HEK293 (cell line): ENCODE measurements around the gene EREG.

Experiments
- CTCF ChIA-PET: fragments of 350-600 bp; formaldehyde crosslinking; extraction: SDS; loops from one replicate; lab custom pipeline; 2021; ENCODE audit warnings: antibody characterized with exemption; lab: Yijun Ruan, JAX
- POLR2A ChIA-PET: fragments of 300-600 bp; formaldehyde crosslinking; extraction: SDS; loops from one replicate; lab custom pipeline; 2020; ENCODE audit warnings: antibody characterized with exemption, inconsistent platforms; lab: Yijun Ruan, JAX
- H3K27ac ChIP-seq: fragments of 200-500 bp; sonication (Bioruptor generic); 2 replicates; pipeline ENCODE4 v1.5.1; 2014; ENCODE audit warnings: low read depth, low read length, control low read depth, inconsistent platforms; ENCODE audit errors: extremely low read depth
- H3K36me3 ChIP-seq, 2 experiments: fragments of 200-500 bp in 1 of 2; sonication (Bioruptor generic) in 1 of 2; 1 replicate in 1 of 2; 2 replicates in 1 of 2; pipeline ENCODE4 v1.5.1; 2014 to 2017; ENCODE audit warnings: inconsistent platforms in 2 of 2, low read length in 2 of 2; ENCODE audit not compliant: control insufficient read depth in 2 of 2, insufficient read depth in 1 of 2
- H3K4me1 ChIP-seq: fragments of 200-500 bp; sonication (Bioruptor generic); 2 replicates; pipeline ENCODE4 v1.5.1; 2014; ENCODE audit warnings: mild to moderate bottlenecking, low read length, inconsistent platforms; ENCODE audit not compliant: control insufficient read depth, insufficient read depth
- H3K4me3 ChIP-seq: 2 replicates; pipeline ENCODE4 v1.5.1; 2011; ENCODE audit warnings: low read depth, mild to moderate bottlenecking, control low read depth, low read length, moderate library complexity
- H3K9me3 ChIP-seq: fragments of 200-500 bp; sonication (Bioruptor generic); 2 replicates; pipeline ENCODE4 v1.5.1; 2014; ENCODE audit warnings: low read depth, low read length, inconsistent platforms; ENCODE audit not compliant: control insufficient read depth, insufficient read depth
- GFI1B ChIP-seq: fragments of 450-650 bp; formaldehyde crosslinking; IDR thresholded peaks from 2 replicates; pipeline ENCODE4 v1.5.1; 2016; ENCODE audit warnings: missing biosample characterization, missing genetic modification characterization
- GLIS1 ChIP-seq: fragments of 450-650 bp; formaldehyde crosslinking; IDR thresholded peaks from 2 replicates; pipeline ENCODE4 v1.5.1; 2016; ENCODE audit warnings: missing biosample characterization, missing genetic modification characterization
- GLIS2 ChIP-seq: fragments of 450-650 bp; formaldehyde crosslinking; IDR thresholded peaks from 2 replicates; pipeline ENCODE4 v1.5.1; 2016; ENCODE audit warnings: missing biosample characterization, missing genetic modification characterization
- SP3 ChIP-seq: fragments of 450-650 bp; formaldehyde crosslinking; IDR thresholded peaks from 2 replicates; pipeline ENCODE4 v1.5.1; 2016; ENCODE audit warnings: missing biosample characterization, missing genetic modification characterization
- TCF7L2 ChIP-seq: IDR thresholded peaks from 2 replicates; pipeline ENCODE4 v1.6.1; 2011; ENCODE audit warnings: low read depth, mild to moderate bottlenecking, inconsistent platforms, low read length, moderate library complexity, borderline replicate concordance
- ZBTB17 ChIP-seq: fragments of 450-650 bp; formaldehyde crosslinking; IDR thresholded peaks from 2 replicates; pipeline ENCODE4 v1.5.1; 2016; ENCODE audit warnings: missing biosample characterization, missing genetic modification characterization
- ZBTB48 ChIP-seq: fragments of 450-650 bp; formaldehyde crosslinking; IDR thresholded peaks from 2 replicates; pipeline ENCODE4 v1.5.1; 2016; ENCODE audit warnings: missing biosample characterization, missing genetic modification characterization
- ZBTB7A ChIP-seq: fragments of 450-650 bp; formaldehyde crosslinking; IDR thresholded peaks from 2 replicates; pipeline ENCODE4 v1.5.1; 2016; ENCODE audit warnings: low read depth, missing biosample characterization, missing genetic modification characterization
- ZEB2 ChIP-seq: fragments of 450-650 bp; formaldehyde crosslinking; IDR thresholded peaks from 2 replicates; pipeline ENCODE4 v1.5.1; 2016; ENCODE audit warnings: missing biosample characterization, missing genetic modification characterization
- ZFP37 ChIP-seq: fragments of 450-650 bp; formaldehyde crosslinking; IDR thresholded peaks from 2 replicates; pipeline ENCODE4 v1.5.1; 2016; ENCODE audit warnings: missing biosample characterization, missing genetic modification characterization
- ZNF121 ChIP-seq: fragments of 450-650 bp; formaldehyde crosslinking; IDR thresholded peaks from 2 replicates; pipeline ENCODE4 v1.5.1; 2016; ENCODE audit warnings: missing biosample characterization, missing genetic modification characterization
- ZNF157 ChIP-seq: fragments of 450-650 bp; formaldehyde crosslinking; IDR thresholded peaks from 2 replicates; pipeline ENCODE4 v1.5.1; 2016; ENCODE audit warnings: missing biosample characterization, missing genetic modification characterization
- ZNF19 ChIP-seq: fragments of 450-650 bp; formaldehyde crosslinking; IDR thresholded peaks from 2 replicates; pipeline ENCODE4; 2016; ENCODE audit warnings: missing biosample characterization, missing genetic modification characterization, low read depth
- ZNF350 ChIP-seq: fragments of 450-650 bp; formaldehyde crosslinking; IDR thresholded peaks from 2 replicates; pipeline ENCODE4 v1.5.0; 2017; ENCODE audit warnings: missing biosample characterization, mild to moderate bottlenecking, missing genetic modification characterization
- ZNF391 ChIP-seq: fragments of 450-650 bp; formaldehyde crosslinking; IDR thresholded peaks from 2 replicates; pipeline ENCODE4 v1.5.1; 2016; ENCODE audit warnings: low read depth, missing biosample characterization, missing genetic modification characterization, borderline replicate concordance
- ZNF510 ChIP-seq: fragments of 450-650 bp; formaldehyde crosslinking; IDR thresholded peaks from 2 replicates; pipeline ENCODE4 v1.5.1; 2018; ENCODE audit warnings: mild to moderate bottlenecking, missing genetic modification characterization, missing biosample characterization; ENCODE audit not compliant: insufficient replicate concordance
- ZNF561 ChIP-seq: fragments of 450-650 bp; IDR thresholded peaks from 2 replicates; pipeline ENCODE4 v1.5.1; 2018; ENCODE audit warnings: missing biosample characterization, missing genetic modification characterization, borderline replicate concordance
- ZNF624 ChIP-seq: fragments of 450-650 bp; formaldehyde crosslinking; IDR thresholded peaks from 2 replicates; pipeline ENCODE4 v1.5.1; 2017; ENCODE audit warnings: missing biosample characterization, missing genetic modification characterization
- ZNF701 ChIP-seq: fragments of 450-650 bp; formaldehyde crosslinking; IDR thresholded peaks from 2 replicates; pipeline ENCODE4 v1.5.1; 2016; ENCODE audit warnings: missing biosample characterization, missing genetic modification characterization
- TF ChIP-seq, protein P1 (sequence below): fragments of 450-650 bp; formaldehyde crosslinking; IDR thresholded peaks from 2 replicates; pipeline ENCODE4 v1.5.1; 2017; ENCODE audit warnings: missing biosample characterization, mild to moderate bottlenecking, missing genetic modification characterization, moderate library complexity
- TF ChIP-seq, protein P2 (sequence below): fragments of 450-650 bp; formaldehyde crosslinking; IDR thresholded peaks from 2 replicates; pipeline ENCODE4 v1.5.1; 2016; ENCODE audit warnings: missing biosample characterization, missing genetic modification characterization
- TF ChIP-seq, protein P3 (sequence below): fragments of 450-650 bp; formaldehyde crosslinking; IDR thresholded peaks from 2 replicates; pipeline ENCODE4 v1.5.1; 2016; ENCODE audit warnings: missing biosample characterization, missing genetic modification characterization
- TF ChIP-seq, protein P4 (sequence below): fragments of 450-650 bp; formaldehyde crosslinking; IDR thresholded peaks from 2 replicates; pipeline ENCODE4 v1.5.1; 2016; ENCODE audit warnings: missing biosample characterization, missing genetic modification characterization
- TF ChIP-seq, protein P5 (sequence below): fragments of 450-650 bp; IDR thresholded peaks from 2 replicates; pipeline ENCODE4 v1.5.1; 2018; ENCODE audit warnings: missing biosample characterization, missing genetic modification characterization
- TF ChIP-seq, protein P6 (sequence below): fragments of 450-650 bp; formaldehyde crosslinking; optimal IDR thresholded peaks from 2 replicates; pipeline ENCODE3; 2016; ENCODE audit warnings: missing biosample characterization, mild to moderate bottlenecking, missing genetic modification characterization

EREG gene

DNA sequence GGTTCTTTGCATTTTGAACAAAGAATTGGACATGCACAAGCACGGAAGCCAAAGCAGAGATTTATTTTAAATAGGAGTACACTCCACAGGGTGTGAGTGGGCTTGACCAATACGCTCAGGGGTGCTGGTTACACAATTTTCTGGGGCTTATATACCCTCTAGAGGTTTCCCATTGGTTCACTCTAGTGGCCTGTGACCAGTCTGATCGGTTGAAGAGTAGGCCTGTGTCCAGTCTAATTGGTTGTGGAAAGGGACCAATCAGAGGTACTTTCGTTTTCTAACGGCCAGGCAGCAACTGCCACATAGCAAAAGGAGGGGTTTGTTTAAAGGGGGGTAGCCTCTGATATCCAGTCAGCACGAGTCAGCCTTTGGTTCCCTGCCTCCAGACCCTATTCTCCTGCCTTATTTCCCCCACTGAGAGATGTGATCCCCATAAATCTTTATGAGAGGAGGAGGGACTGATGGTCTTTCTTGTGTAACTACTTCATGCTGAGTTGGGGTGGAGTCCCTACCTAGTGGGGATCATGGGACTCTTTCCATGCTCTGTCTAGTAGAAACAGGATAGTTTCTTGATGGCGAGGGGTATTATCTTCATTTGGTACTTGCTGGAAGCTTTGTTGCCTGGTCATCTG is 68.7 kb downstream of the EREG start (continued):
- TF ChIP-seq, protein P1, sequence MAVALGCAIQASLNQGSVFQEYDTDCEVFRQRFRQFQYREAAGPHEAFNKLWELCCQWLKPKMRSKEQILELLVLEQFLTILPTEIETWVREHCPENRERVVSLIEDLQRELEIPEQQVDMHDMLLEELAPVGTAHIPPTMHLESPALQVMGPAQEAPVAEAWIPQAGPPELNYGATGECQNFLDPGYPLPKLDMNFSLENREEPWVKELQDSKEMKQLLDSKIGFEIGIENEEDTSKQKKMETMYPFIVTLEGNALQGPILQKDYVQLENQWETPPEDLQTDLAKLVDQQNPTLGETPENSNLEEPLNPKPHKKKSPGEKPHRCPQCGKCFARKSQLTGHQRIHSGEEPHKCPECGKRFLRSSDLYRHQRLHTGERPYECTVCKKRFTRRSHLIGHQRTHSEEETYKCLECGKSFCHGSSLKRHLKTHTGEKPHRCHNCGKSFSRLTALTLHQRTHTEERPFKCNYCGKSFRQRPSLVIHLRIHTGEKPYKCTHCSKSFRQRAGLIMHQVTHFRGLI (tag by site-specific recombination) = no peak
- TF ChIP-seq GLIS2 (tag by site-specific recombination) (no peak), ZNF157 (tag by site-specific recombination) (no peak), ZNF561 (tag by site-specific recombination) (no peak), ZNF121 (tag by site-specific recombination) (no peak), ZNF391 (no peak)

DNA sequence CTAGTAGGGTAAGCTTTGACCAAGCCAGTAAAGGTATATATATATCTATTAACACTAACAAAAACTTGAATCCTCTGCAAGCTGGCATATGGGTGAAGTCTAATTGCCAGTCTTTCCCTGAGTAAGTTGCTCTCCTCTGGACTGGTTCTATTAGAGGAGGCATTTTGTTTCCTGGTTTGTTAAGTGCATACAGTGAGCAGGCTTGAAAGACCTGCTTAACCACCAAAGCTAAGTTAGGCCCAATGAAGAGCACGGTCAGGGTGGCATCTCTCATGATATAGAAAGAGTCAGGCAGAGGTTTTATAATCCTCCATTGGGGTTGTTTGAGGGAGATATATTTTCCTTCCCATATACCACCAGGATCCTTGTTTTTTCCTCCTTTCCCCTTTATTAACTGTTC is 70.4 kb downstream of the EREG start:
- Histone ChIP-seq H3K4me1 (no peaks in the 10 kb centered on the region), H3K4me3 (no peak overlapping the region), H3K27ac (no peak overlapping the region), H3K9me3 (no peaks in the 10 kb centered on the region), H3K36me3 (no peaks in the 10 kb centered on the region)
- no peak for TF ChIP-seq ZBTB17 (tag by site-specific recombination)
- TF ChIP-seq ZBTB7A (tag by site-specific recombination) = no peak
- TF ChIP-seq GLIS1 (tag by site-specific recombination) = no peak
- TF ChIP-seq ZNF510 (tag by site-specific recombination) = no peak
- TF ChIP-seq ZNF624 = no peak
- no peak for TF ChIP-seq ZNF19
- TF ChIP-seq ZFP37 (tag by site-specific recombination) = no peak
- TF ChIP-seq ZBTB48 = no peak
- TF ChIP-seq, protein P2, sequence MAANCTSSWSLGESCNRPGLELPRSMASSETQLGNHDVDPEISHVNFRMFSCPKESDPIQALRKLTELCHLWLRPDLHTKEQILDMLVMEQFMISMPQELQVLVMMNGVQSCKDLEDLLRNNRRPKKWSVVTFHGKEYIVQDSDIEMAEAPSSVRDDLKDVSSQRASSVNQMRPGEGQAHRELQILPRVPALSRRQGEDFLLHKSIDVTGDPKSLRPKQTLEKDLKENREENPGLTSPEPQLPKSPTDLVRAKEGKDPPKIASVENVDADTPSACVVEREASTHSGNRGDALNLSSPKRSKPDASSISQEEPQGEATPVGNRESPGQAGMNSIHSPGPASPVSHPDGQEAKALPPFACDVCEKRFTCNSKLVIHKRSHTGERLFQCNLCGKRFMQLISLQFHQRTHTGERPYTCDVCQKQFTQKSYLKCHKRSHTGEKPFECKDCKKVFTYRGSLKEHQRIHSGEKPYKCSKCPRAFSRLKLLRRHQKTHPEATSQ (tag by site-specific recombination) = no peak
- TF ChIP-seq, protein P3, sequence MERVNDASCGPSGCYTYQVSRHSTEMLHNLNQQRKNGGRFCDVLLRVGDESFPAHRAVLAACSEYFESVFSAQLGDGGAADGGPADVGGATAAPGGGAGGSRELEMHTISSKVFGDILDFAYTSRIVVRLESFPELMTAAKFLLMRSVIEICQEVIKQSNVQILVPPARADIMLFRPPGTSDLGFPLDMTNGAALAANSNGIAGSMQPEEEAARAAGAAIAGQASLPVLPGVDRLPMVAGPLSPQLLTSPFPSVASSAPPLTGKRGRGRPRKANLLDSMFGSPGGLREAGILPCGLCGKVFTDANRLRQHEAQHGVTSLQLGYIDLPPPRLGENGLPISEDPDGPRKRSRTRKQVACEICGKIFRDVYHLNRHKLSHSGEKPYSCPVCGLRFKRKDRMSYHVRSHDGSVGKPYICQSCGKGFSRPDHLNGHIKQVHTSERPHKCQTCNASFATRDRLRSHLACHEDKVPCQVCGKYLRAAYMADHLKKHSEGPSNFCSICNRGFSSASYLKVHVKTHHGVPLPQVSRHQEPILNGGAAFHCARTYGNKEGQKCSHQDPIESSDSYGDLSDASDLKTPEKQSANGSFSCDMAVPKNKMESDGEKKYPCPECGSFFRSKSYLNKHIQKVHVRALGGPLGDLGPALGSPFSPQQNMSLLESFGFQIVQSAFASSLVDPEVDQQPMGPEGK = no peak
- TF ChIP-seq TCF7L2 = no peak
- no peak for TF ChIP-seq GFI1B (tag by site-specific recombination)
- no peak for TF ChIP-seq ZNF701 (tag by site-specific recombination)
- TF ChIP-seq, protein P4, sequence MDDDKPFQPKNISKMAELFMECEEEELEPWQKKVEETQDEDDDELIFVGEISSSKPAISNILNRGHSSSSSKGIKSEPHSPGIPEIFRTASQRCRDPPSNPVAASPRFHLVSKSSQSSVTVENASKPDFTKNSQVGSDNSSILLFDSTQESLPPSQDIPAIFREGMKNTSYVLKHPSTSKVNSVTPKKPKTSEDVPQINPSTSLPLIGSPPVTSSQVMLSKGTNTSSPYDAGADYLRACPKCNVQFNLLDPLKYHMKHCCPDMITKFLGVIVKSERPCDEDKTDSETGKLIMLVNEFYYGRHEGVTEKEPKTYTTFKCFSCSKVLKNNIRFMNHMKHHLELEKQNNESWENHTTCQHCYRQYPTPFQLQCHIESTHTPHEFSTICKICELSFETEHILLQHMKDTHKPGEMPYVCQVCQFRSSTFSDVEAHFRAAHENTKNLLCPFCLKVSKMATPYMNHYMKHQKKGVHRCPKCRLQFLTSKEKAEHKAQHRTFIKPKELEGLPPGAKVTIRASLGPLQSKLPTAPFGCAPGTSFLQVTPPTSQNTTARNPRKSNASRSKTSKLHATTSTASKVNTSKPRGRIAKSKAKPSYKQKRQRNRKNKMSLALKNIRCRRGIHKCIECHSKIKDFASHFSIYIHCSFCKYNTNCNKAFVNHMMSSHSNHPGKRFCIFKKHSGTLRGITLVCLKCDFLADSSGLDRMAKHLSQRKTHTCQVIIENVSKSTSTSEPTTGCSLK (tag by site-specific recombination) = no peak
- TF ChIP-seq, protein P5, sequence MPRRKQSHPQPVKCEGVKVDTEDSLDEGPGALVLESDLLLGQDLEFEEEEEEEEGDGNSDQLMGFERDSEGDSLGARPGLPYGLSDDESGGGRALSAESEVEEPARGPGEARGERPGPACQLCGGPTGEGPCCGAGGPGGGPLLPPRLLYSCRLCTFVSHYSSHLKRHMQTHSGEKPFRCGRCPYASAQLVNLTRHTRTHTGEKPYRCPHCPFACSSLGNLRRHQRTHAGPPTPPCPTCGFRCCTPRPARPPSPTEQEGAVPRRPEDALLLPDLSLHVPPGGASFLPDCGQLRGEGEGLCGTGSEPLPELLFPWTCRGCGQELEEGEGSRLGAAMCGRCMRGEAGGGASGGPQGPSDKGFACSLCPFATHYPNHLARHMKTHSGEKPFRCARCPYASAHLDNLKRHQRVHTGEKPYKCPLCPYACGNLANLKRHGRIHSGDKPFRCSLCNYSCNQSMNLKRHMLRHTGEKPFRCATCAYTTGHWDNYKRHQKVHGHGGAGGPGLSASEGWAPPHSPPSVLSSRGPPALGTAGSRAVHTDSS (tag by site-specific recombination) = no peak
- TF ChIP-seq ZNF350 (tag by site-specific recombination) = no peak
- TF ChIP-seq ZEB2 (tag by site-specific recombination) = no peak
- TF ChIP-seq, protein P6, sequence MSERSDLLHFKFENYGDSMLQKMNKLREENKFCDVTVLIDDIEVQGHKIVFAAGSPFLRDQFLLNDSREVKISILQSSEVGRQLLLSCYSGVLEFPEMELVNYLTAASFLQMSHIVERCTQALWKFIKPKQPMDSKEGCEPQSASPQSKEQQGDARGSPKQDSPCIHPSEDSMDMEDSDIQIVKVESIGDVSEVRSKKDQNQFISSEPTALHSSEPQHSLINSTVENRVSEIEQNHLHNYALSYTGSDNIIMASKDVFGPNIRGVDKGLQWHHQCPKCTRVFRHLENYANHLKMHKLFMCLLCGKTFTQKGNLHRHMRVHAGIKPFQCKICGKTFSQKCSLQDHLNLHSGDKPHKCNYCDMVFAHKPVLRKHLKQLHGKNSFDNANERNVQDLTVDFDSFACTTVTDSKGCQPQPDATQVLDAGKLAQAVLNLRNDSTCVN (tag by site-specific recombination) = no peak
- TF ChIP-seq SP3 = no peak
- ChIA-PET POLR2A (no interaction called here), CTCF (no interaction called here)
